Fibroblast of the conjunctiva (primary cell): ENCODE results near the gene PERM1.
"Not testable (repeated sequence)": the region's sequence is repeated elsewhere in the genome, so short reads cannot be mapped to it uniquely, and the experiment has no call there.

Experiments
- DNase-seq: peaks from one replicate; pipeline ENCODE4 v3.0.0-alpha.2; 2010; ENCODE audit warnings: low read depth

Gene PERM1

GRCh38 chr1:964691-965525 lies 17.0 kb downstream of the PERM1 start:
- no peak for DNase-seq

GRCh38 chr1:963746-964525 lies 18.0 kb downstream of the PERM1 start:
- DNase-seq, result no peak

DNA sequence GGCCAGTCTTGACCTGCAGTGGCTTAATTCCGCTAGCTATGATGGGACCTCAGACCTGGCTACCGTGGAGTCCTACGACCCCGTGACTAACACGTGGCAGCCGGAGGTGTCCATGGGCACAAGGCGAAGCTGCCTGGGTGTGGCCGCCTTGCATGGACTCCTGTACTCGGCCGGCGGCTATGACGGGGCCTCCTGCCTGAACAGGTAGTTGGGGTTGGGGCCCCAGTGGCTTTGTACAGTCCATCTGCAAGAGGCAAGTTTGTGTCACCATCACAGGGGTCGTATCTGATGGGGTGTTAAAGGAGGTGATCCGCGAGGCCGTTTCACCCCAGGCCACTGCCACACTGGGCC lies 18.6 kb downstream of the PERM1 start:
- DNase-seq, result no peak

DNA sequence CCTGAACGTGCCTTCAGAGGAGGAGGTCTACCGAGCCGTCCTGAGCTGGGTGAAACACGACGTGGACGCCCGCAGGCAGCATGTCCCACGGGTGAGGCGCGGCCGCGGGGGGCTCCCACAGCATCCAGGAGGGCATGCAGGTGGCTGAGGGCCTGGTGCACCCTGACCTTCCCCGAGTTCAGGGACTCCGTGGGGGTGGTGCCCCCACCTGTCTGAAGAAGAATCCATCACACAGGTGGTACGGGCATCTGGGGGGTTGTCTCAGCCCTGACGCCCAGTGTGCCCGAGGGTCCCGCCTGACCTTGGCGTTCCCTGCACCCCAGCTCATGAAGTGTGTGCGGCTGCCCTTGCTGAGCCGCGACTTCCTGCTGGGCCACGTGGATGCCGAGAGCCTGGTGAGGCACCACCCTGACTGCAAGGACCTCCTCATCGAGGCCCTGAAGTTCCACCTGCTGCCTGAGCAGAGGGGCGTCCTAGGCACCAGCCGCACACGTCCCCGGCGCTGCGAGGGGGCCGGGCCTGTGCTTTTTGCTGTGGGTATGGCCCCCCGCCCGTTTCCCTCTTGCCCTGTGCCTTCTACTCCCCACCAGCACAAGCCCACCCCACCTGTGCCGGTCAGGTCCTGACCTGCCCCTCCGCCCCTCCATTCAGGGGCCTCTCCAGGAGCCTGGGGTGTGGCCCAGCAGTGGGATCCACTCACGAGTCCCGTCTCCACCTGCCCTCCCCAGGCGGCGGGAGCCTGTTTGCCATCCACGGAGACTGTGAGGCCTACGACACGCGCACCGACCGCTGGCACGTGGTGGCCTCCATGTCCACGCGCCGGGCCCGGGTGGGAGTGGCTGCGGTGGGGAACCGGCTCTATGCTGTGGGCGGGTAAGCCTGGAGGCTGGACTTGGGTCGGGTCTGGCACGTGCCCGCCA lies 19.3 kb downstream of the PERM1 start:
- no peak for DNase-seq

DNA sequence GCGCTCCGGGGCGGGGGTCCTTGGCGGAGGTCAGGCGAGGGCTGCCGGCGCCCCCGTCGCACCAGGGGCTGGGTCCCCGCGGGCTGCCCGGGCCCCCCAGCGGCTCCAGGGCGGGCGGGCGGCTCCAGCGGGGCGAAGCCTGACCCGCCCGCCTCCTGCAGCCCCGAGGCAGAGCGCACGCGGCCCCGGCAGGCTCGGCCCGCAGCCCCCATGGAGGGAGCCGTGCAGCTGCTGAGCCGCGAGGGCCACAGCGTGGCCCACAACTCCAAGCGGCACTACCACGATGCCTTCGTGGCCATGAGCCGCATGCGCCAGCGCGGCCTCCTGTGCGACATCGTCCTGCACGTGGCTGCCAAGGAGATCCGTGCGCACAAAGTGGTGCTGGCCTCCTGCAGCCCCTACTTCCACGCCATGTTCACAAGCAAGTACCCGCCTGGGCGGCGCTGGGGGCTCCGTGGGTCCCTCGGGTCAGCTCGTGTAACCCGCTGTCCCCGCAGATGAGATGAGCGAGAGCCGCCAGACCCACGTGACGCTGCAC lies 20.7 kb downstream of the PERM1 start:
- DNase-seq, result no peak

DNA sequence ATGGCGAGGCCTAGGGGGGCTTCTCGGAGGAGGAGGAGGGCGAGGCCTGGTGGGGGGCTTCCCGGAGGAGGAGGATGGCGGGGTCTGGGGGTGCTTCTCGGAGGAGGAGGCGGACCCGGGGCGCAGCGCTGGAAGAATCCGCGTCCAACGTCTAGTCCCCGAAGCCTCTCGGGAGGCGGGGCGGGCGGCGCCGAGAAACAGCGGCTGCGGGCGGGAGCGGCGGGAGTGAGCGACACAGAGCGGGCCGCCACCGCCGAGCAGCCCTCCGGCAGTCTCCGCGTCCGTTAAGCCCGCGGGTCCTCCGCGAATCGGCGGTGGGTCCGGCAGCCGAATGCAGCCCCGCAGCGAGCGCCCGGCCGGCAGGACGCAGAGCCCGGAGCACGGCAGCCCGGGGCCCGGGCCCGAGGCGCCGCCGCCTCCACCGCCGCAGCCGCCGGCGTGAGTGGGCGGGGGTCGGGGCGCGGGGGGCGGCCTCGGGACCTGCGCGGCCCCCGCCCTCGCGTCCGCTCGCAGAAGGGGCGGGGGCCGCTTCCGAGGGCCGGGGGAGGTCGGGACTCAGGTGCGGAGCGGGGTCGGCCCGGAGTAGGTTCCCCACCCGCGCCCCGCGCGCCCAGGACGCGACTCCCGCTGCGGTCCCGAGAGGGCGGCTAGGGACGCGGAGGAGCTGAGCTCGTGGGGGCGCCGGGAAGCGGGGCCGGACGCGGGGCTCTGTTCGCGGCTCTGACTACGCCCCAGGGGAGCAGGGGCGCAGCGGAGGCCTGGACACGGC lies 21.3 kb downstream of the PERM1 start, which contains the start of gene KLHL17:
KLHL17 (plus strand) TSS at position 222 of the 769 bp plus-strand sequence; CDS start at position 332, 110 bp downstream.
- no peak for DNase-seq

DNA sequence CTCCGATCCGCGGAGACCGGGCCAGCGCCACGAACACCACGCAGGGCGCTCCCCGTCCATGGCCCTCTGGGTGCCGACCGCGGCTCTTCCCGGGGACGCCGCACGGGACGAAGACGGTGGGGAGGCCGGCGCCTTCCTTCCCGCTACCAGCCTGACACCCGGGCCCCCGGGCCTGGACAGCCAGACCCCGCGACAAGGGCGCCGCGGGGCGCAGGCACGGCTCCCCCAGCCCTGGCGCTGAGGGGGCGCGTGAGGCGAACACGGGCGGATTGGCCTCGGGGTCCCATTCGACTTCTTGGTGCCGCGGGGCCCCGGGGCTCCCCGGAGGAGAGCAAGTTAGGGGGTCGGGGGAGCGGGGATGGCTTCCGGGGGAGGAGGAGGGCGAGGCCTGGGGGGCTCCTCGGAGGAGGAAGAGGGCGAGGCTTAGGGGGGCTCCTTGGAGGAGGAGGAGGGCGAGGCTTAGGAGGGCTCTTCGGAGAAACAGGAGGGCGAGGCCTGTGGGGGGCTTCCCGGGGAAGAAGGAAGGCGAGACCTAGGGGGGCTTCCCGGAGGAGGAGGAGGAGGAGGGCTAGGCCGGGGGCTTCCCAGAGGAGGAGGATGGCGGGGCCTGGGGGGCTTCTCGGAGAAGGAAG lies 22.0 kb downstream of the PERM1 start:
- DNase-seq, result no peak

DNA sequence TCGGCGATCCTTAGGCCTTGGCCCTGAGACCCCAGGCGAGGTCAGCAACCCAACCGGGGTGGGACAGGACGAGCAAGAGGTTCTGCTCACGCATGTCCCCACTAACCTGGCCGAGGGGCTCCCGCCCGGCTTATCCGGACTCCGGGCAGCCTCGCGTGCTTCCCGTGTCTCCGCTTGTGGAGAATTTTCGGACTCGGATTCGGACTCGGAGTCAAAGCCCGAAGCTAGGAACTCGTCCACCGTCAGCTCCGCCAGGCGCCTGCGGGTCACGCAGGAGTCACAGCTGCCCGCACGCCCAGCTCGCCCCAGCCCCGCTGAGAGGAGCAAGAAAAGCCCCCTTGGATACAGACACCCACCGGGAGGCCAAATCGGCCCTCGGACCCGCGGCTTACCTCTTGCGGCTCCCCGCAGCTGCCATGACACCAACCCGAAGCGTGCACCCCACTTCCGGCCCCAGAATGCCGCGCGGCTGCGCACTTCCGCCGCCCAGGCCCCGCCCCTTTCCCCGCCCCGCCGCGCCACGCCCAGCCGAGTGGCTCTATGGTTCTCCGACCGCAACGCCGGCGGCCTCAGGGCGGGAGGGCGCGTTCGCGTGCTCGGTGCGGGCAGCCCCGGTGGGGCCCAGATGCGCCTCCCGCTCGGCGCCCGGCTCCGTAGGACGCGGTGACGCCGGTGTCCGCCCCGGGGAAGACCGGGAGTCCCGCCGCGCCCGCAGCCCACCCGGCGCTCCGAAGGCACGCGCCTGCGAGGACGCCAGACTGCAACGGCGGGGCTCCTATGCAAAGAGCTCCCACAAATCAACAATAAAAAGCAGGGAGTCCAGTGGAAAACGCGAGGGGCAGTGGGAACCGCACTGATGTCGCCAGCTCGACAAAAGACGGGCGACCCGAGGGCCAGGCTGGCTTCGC lies 22.8 kb downstream of the PERM1 start, which contains the start of gene NOC2L:
NOC2L (minus strand) TSS at position 434 of the 908 bp plus-strand sequence; CDS start at position 418, 16 bp downstream.
- peak; percentile 61 for DNase-seq

DNA sequence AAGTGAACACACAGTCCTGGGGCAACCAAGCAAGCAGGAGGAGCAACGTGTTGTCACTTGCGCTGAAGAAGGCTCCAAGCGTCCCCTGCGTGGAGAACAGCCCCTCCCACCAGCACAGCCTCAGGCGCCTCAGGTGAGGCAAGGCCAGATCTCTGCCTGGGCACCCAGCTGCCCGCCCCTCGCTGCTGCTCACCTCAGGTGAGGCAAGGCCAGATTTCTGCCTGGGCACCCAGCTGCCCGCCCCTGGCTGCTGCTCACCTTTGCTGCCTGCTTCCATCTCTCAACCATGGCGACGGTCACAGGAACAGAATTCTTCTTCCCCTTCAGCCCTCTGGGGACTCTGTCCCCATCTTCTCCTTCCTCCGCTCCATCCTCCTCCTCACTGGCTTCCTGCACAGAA lies 25.3 kb downstream of the PERM1 start:
- DNase-seq, result no peak

DNA sequence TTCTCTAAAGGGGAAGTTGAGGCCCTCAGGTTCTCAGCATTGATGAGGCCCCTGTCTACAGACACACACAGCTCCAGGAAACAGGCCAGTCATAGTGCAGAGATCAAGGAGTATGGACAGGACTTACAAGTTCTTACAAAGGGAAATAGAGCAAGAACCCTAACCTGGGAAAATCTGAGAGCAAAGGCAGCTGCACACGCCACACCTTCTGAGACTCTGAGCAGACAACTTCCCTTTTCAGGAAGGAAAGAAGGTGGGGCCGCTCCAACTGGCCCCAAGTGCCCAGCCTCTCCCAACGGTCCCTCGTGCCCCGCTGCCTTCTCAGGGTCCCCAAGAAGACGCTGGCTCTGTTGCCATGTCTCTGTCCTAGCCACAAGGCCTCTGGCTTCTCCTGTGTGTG lies 26.4 kb downstream of the PERM1 start:
- DNase-seq, result no peak

GRCh38 chr1:954927-955326 lies 27.0 kb downstream of the PERM1 start:
- no peak for DNase-seq

- DNase-seq, result no peak
Observed at GRCh38 chr1:953524-954320, 28.2 kb downstream of the PERM1 start.

DNA sequence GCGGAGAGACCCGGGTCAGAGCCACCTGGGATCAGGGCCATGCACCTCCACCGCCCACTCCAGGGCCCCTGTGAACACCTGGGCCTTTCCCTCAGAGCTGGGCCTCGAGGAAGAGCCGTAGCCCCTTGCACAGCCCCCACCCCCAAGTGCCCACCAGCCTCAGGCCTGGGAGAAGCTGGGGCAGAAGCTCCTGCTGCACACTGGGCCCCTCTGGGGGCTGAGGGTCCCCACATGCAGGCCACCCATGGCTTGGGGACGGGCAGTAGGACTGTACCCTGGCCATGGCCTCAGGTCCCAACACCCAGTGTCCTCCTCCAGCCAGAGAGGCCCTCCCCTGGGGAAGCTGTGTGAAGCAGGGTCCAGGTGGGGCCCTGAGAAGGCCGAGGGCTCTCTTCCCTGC lies 29.3 kb downstream of the PERM1 start:
- no peak for DNase-seq

DNA sequence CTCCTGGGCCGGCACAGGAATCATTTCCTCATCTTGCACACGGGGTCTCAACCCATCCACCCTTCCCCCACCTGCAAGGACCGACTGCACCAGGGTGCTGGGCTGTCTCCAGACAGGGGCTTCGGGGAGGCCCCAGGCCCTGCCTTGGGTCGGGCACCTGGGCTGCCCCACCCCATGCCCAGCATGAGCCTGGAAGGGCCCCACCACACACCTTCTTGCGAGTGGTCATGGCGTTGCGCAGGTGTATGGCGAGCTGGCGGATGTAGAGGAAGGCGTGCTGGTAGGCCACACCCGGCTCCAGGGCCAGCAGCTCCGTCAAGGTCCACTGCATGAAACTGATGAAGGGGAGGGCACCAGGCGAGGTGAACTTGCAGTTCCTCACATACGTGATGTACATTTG lies 29.7 kb downstream of the PERM1 start:
- no peak for DNase-seq

- no peak for DNase-seq
Observed at GRCh38 chr1:951364-951763, 30.5 kb downstream of the PERM1 start.

DNA sequence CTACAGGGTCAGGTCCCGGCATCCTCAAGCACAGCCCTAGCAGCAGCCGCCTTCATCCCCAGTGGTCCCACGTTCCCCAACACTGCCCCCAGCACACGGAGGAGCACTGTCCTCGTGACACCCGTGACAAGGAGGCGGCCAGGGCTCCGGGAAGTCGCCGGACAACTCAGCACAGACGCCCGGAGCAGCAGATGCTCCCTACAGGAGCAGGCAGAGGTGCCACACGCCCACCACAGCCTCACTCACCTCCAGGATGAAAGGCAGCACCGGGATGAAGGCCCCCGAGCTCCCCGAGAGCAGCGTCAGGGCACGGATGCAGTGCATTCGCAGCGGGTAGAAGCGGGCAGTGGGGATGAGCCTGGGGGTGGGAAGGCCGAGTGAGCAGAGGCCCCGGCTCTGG lies 31.0 kb downstream of the PERM1 start:
- no peak for DNase-seq

GRCh38 chr1:950268-950667 lies 31.6 kb downstream of the PERM1 start:
- no peak for DNase-seq

DNA sequence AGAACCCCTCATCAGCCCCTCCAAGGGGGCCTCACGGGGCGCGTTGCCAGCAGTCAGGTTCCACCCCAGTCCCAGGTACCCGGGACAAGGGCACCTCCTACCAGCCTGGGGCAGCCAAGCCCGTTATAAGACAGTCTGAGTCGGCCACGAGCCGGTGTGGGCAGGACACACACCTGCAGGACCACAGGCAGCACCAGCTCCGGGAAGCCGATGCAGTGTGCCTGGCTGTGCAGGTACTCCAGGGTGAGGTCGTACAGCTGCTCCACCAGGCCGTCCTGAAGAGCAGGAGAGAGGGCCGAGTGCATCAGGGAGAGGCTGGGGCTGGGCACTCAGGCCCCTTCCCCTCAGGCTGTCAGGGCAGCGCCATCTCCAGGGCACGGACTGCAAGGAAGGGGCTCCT lies 33.9 kb downstream of the PERM1 start:
- DNase-seq, result no peak

- not testable (repeated sequence) for DNase-seq
Observed at GRCh38 chr1:946811-947210, 35.1 kb downstream of the PERM1 start.
